C1 segment of cervical spinal cord (tissue), 14 donors: ENCODE measurements around the gene MEOX2.

Experiments used
- DNase-seq, 14 donors: peaks; one replicate each; lab custom pipeline; 2025; lab: John Stamatoyannopoulos, UW

MEOX2 gene

DNA sequence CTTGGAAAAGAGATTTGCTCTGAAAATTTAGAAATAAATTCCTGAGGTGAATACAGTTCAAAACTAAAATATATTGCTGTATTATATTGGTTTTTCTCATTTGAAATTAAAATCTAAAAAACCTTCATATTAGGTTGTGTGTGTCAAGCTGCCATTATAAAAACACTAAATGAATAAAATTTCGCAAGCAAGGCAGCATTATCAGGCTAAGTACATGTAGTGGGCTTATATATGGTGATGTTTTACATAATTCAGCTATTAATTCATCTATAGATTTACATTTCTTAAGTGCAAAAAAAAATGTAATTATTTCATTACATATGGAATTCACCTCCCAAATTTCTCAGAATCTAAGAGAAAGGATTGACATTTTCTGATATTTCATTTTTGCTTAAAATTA, 5.3 kb downstream of the MEOX2 start:
- no peak for DNase-seq

- no peak for DNase-seq
Observed at GRCh38 chr7:15680446-15680845, 6.0 kb downstream of the MEOX2 start.

DNA sequence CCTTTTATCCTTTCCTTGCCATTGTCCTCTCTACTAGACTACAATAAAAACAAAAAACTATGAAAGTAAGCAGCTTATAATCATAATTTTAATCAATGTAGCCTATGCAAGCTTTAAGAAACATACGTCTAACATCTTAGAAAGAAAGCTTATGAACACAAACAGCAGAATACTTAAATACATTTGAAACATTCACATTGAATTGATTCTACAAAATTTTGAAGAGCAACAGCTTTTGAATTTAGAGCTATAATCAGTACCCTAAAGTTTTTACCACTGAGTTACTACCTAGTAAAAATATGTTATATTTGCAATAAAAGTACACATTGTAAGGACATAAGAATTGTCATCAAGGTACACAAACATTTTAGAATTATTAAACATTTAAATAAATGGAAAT, 7.2 kb downstream of the MEOX2 start:
- DNase-seq = no peak

- no peak for DNase-seq
Observed at GRCh38 chr7:15678653-15679052, 7.8 kb downstream of the MEOX2 start.

DNA sequence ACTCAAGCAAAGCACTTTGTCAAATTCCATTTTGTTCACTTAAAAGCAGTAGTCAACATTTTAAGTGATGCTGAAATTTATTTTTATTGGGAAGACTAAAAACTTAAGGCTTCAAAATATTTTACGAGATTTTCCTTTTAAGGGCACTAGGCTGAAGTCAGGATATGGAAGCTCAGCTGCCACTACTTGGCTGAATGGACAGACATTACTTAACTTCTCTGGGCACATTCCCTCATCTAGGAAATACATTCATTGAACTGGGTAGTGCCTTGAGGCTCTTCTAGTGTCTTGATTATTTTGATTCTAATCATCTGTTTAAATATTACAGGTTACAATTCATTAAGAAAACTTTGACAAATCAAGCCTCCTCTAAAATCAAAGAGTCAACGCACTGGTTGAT, 11.1 kb downstream of the MEOX2 start:
- DNase-seq = no peak

GRCh38 chr7:15674586-15674985, 11.9 kb downstream of the MEOX2 start:
- DNase-seq = no peak

- no peak for DNase-seq
Observed at GRCh38 chr7:15669443-15670090, 16.9 kb downstream of the MEOX2 start.

GRCh38 chr7:15667991-15668390, 18.5 kb downstream of the MEOX2 start:
- no peak for DNase-seq

- DNase-seq = no peak
Observed at GRCh38 chr7:15662451-15662850, 24.0 kb downstream of the MEOX2 start.

- DNase-seq = no peak
Observed at GRCh38 chr7:15658247-15658646, 28.2 kb downstream of the MEOX2 start.

- no peak for DNase-seq
Observed at GRCh38 chr7:15652776-15653290, 33.6 kb downstream of the MEOX2 start.

- no peak for DNase-seq
Observed at GRCh38 chr7:15651693-15652092, 34.8 kb downstream of the MEOX2 start.

DNA sequence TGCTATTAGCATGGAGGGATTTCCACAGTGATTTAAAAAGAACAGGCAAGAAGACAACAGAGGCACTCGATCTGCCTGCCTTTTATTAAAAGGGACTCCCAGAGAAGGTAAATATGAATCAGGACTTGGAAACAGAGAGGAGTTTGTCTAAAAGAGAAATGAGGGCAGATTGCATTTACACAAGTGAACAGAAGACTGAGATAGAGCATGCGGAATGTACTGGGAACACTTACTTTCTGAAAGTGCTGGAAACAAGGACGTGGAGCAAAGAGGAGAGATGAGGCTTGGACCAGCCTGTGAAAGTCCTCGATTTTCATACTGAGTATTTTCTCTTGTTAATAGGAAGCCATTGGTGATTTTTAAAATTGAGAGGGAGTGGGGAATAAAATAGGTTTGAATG, 35.7 kb downstream of the MEOX2 start:
- no peak for DNase-seq

DNA sequence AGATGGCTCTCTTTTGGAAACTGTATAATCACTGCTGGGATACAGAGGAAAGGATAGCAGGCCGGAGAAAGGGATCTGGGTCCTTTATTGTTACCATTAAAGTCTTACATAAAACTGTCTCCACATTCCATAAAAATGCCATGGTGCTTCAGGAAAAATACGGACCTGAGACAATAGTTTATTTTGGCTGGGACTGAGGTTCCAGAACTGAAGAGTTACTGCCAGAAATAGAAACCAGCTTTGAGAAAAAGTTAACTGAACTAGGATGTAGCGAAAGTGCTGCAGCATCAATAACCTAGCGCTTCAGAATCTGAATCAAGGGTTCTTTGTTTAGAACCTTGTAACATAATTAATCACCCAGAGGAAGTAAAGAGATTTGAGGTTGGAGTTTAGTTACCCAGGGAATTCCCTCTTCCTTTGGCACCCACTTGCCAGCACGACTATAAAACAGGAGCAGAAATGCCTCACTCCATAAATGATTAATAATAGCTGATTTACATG, 38.0 kb downstream of the MEOX2 start:
- peak in 2 of 14 donors; percentile 1 to 13 for DNase-seq

DNA sequence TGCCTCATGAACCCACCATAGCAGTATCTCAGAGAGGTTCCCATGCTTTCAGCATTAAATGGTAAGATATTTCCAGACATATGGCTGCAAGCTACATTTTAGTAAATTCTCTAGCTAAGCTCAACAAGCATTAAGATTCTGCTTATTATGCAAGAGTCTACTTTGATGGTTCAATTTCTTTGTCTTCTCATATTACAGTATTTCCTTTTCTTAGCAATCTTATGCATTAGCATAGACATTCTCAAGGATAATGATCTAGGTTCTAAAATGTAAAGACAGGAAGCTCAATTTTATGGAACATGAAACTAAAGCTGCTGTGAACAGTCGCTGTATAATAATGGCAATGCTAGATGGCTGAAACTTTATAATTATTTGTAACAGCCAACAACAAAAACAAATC, 39.2 kb downstream of the MEOX2 start:
- no peak for DNase-seq

GRCh38 chr7:15643000-15643705, 43.3 kb downstream of the MEOX2 start:
- no peak for DNase-seq

DNA sequence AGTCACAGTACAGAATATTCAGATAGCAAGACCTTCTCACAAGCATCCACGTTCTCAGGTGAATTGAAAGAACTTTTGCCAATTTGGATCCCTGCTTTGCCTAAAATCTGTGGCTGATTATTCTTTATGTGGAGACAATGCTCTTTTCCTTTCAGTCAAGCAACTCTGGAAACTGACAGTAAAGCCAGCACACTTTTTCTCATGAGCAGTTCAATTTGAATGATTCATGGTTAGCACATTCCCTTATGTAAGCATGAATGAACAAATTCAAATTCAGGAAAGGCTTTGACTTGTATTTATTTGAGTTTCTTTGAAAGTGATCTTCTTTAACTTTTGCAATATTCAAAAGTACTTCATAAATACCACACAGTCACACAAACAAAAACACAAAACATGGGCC, 57.6 kb downstream of the MEOX2 start:
- DNase-seq = no peak

GRCh38 chr7:15626041-15626440, 60.4 kb downstream of the MEOX2 start:
- no peak for DNase-seq

DNA sequence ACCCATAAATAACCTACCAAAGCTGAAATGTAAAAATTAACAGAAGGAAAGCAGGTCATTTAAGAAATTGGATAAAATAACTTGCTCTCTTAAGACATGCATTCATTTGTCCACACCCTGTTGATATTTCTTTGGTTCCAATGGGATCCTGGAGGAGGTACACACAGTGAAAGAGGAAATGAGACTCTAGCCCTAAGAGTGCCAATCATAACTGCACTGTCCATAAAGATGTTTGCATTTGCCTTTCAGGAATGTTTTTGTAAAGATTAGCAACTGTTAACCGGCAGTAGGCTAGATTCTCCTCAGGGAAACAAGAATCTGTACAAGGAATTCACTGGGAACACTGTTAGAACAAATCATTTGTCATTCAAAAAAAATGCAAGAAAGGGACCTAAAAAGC, 61.0 kb downstream of the MEOX2 start:
- DNase-seq = no peak

GRCh38 chr7:15621468-15621867, 65.0 kb downstream of the MEOX2 start:
- DNase-seq = no peak

- no peak for DNase-seq
Observed at GRCh38 chr7:15620491-15621185, 65.8 kb downstream of the MEOX2 start.

DNA sequence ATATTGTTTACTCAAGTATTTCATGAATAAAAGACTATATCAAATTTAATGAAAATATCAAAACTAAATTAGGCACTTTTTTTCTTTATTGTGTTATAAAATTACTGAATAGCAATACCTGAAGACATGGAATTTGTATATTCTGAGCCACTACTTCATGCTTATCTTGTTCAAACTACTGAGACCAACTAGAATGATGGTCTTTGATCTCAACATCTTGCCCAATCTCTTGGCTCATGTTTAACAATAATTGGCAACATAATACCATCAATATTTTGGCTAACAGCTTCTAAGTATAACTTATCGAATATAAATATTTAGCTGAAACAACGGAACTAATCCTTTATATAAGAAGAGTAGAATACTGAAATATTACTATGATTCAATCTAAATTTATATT, 68.2 kb downstream of the MEOX2 start:
- DNase-seq = no peak

- DNase-seq = no peak
Observed at GRCh38 chr7:15612205-15612604, 74.3 kb downstream of the MEOX2 start.
